ENCODE data around the gene SCN1B. TPM values are rescaled to one million over a fixed set of nuclear protein-coding genes. Genes with fewer than 3 reads are reported as not detected.
"Not testable (repeated sequence)": the region's sequence is repeated elsewhere in the genome, so short reads cannot be mapped to it uniquely, and the experiment has no call there.

SCN1B gene
- total RNA-seq, 6 experiments from 2014 or later: 2.6 to 4.9 (median 3.6) TPM

- intact Hi-C loops (cut with DNase I): no loop called here
- no peak for TF ChIP-seq CTCF (IDR thresholded peaks at IDR 0.05)
- no peak for TF ChIP-seq POLR2A (IDR thresholded peaks at IDR 0.05)
- H3K27ac ChIP-seq: no peak overlapping the region
- no peaks in the 10 kb centered on the region for H3K27me3 ChIP-seq
- no peak for DNase-seq
- H3K4me1 ChIP-seq: no peaks in the 10 kb centered on the region
- H3K4me3 ChIP-seq: no peak overlapping the region
- H3K9me3 ChIP-seq: no peaks in the 10 kb centered on the region
- peaks cover 0 to 8% (median 3%) of the 10 kb centered on the region in 4 donors for H3K36me3 ChIP-seq
- no peak for ATAC-seq
- 89% methylated on average over 8 of the region's 21 CpGs for WGBS (ENCODE audit: insufficient coverage, low coverage, low lambda C conversion rate, missing lambda C conversion rate)
Observed at GRCh38 chr19:35025969-35026368, 4.3 kb upstream of the SCN1B start.

GRCh38 chr19:35026418-35026817, 3.9 kb upstream of the SCN1B start:
- Histone ChIP-seq H3K4me1 (no peaks in the 10 kb centered on the region), H3K27me3 (no peaks in the 10 kb centered on the region), H3K9me3 (no peaks in the 10 kb centered on the region), H3K27ac (no peak overlapping the region), H3K36me3 (peaks cover 0 to 8% (median 2%) of the 10 kb centered on the region in 4 donors), H3K4me3 (no peak overlapping the region)
- TF ChIP-seq POLR2A (IDR thresholded peaks at IDR 0.05): no peak
- TF ChIP-seq CTCF (IDR thresholded peaks at IDR 0.05): no peak
- intact Hi-C loops (cut with DNase I): no loop called here
- no peak for ATAC-seq
- DNase-seq: no peak
- 55% methylated on average over 3 of the region's 6 CpGs for WGBS (ENCODE audit: insufficient coverage, low coverage, low lambda C conversion rate, missing lambda C conversion rate)

- Histone ChIP-seq H3K4me1 (no peaks in the 10 kb centered on the region), H3K36me3 (peaks cover 0 to 8% (median 2%) of the 10 kb centered on the region in 4 donors), H3K9me3 (no peaks in the 10 kb centered on the region), H3K27ac (no peak overlapping the region), H3K27me3 (no peaks in the 10 kb centered on the region), H3K4me3 (no peak overlapping the region)
- intact Hi-C loops (cut with DNase I): no loop called here
- DNase-seq (no peak), ATAC-seq (no peak)
- WGBS (ENCODE audit: insufficient coverage, low coverage, low lambda C conversion rate, missing lambda C conversion rate): 89% methylated on average over 7 of the region's 8 CpGs
- TF ChIP-seq POLR2A (IDR thresholded peaks at IDR 0.05) (no peak), CTCF (IDR thresholded peaks at IDR 0.05) (no peak)
Observed at GRCh38 chr19:35027009-35027408, 3.3 kb upstream of the SCN1B start.

- peak in 1 of 4 donors; percentile 13 for ATAC-seq
- Histone ChIP-seq H3K9me3 (no peaks in the 10 kb centered on the region), H3K27me3 (no peaks in the 10 kb centered on the region), H3K36me3 (peaks cover 0 to 8% (median 2%) of the 10 kb centered on the region in 4 donors), H3K4me1 (no peaks in the 10 kb centered on the region), H3K27ac (no peak overlapping the region), H3K4me3 (no peak overlapping the region)
- no peak for TF ChIP-seq POLR2A (IDR thresholded peaks at IDR 0.05)
- no peak for TF ChIP-seq CTCF (IDR thresholded peaks at IDR 0.05)
- WGBS (ENCODE audit: insufficient coverage, low coverage, low lambda C conversion rate, missing lambda C conversion rate): 100% methylated on average over 2 of the region's 7 CpGs
- intact Hi-C loops (cut with DNase I): no loop called here
- no peak for DNase-seq
Observed at GRCh38 chr19:35027851-35028599, 2.2 kb upstream of the SCN1B start.

GRCh38 chr19:35028600-35028885, 1.7 kb upstream of the SCN1B start:
- H3K4me1 ChIP-seq; intact Hi-C loops (cut with DNase I); H3K36me3 ChIP-seq; H3K4me3 ChIP-seq; H3K9me3 ChIP-seq; H3K27ac ChIP-seq; DNase-seq; H3K27me3 ChIP-seq: not testable (repeated sequence)
- 83% methylated on average over 3 of the region's 3 CpGs for WGBS (ENCODE audit: insufficient coverage, low coverage, low lambda C conversion rate, missing lambda C conversion rate)
- ATAC-seq: peak in 1 of 4 donors; percentile 11

GRCh38 chr19:35029275-35029736, 964 bp upstream of the SCN1B start:
- H3K9me3 ChIP-seq; H3K27me3 ChIP-seq; H3K4me1 ChIP-seq; DNase-seq; ATAC-seq; H3K4me3 ChIP-seq; intact Hi-C loops (cut with DNase I); H3K36me3 ChIP-seq; H3K27ac ChIP-seq: not testable (repeated sequence)
- WGBS (ENCODE audit: insufficient coverage, low coverage, low lambda C conversion rate, missing lambda C conversion rate): 81% methylated on average over 6 of the region's 11 CpGs
